Ovary (tissue), 3 donors: ENCODE results near the gene TNS3.

ENCODE experiments used
- EP300 ChIP-seq: sonication (generic); formaldehyde crosslinking; IDR thresholded peaks from one replicate; pipeline ENCODE4 v1.6.1; 2017; ENCODE audit warnings: antibody characterized with exemption
- POLR2A ChIP-seq: fragments of 450-650 bp; IDR thresholded peaks from one replicate; pipeline ENCODE4 v1.6.1; 2017; ENCODE audit warnings: antibody characterized with exemption, mild to moderate bottlenecking, moderate library complexity
- TF ChIP-seq, protein P1 (sequence below), 3 donors: fragments of 450-650 bp in 2 of 3; fragments of 200-600 bp in 1 of 3; IDR thresholded peaks; one replicate each; pipeline versions ENCODE4 v1.5.1 to v1.8.0; 2016 to 2022; ENCODE audit warnings: antibody characterized with exemption in 3 of 3, mild to moderate bottlenecking in 1 of 3
- donor health status: DM: no; HTN: no; CAD: no.

DNA sequence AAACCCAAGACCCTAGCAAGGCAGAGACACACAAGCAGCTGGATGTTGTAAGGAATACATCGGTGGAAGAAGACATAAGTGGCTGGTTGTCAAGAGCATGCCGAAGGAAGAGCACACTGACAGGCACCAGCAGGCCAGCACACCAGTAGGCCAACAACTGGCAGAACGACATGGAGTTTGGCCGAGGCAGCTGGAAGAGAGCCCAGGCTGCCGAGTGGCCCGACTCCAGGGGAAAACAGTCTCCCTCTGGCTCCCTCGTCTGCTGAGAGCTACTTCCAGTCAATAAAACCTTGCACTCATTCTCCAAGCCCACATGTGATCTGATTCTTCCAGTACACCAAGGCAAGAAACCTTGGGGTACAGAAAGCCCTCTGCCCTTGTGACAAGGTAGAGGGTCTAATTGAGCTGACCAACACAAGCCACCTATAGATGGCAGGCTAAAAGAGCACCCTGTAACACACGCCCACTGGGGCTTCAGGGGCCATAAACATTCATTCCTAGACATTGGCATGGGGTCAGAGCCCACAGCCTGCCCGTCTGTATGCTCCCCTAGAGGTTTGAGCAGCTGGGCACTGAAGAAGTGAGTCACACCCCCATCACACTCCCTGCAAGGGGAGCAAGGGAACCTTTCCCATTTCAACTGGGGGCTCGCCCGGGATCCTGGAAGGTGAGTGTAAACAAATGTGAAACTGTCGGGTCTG lies 14.7 kb upstream of the TNS3 start:
- TF ChIP-seq, protein P1, sequence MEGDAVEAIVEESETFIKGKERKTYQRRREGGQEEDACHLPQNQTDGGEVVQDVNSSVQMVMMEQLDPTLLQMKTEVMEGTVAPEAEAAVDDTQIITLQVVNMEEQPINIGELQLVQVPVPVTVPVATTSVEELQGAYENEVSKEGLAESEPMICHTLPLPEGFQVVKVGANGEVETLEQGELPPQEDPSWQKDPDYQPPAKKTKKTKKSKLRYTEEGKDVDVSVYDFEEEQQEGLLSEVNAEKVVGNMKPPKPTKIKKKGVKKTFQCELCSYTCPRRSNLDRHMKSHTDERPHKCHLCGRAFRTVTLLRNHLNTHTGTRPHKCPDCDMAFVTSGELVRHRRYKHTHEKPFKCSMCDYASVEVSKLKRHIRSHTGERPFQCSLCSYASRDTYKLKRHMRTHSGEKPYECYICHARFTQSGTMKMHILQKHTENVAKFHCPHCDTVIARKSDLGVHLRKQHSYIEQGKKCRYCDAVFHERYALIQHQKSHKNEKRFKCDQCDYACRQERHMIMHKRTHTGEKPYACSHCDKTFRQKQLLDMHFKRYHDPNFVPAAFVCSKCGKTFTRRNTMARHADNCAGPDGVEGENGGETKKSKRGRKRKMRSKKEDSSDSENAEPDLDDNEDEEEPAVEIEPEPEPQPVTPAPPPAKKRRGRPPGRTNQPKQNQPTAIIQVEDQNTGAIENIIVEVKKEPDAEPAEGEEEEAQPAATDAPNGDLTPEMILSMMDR (IDR thresholded peaks at IDR 0.05) = no peak
- TF ChIP-seq POLR2A (no peak), EP300 (no peak)
